Gastroesophageal sphincter (tissue), 4 donors: Measurements from ENCODE around the gene RAB3D. TPM values are rescaled to one million over a fixed set of nuclear protein-coding genes. Genes with fewer than 3 reads are reported as not detected.

Experiments used
- ATAC-seq: fragments of 150-250 bp; one replicate; pipeline ENCODE4 v1.9.1; 2016; ENCODE audit warnings: mild to moderate bottlenecking, moderate library complexity
- H3K27ac ChIP-seq, 4 donors: fragments of 200-600 bp; sonication (generic) in 3 of 4; 1 replicate in 3 of 4; 2 replicates in 1 of 4; pipeline ENCODE4 v1.5.1; 2016 to 2019
- H3K27me3 ChIP-seq: fragments of 200-600 bp; sonication (generic); one replicate; pipeline ENCODE4 v1.5.1; 2019
- H3K36me3 ChIP-seq, 2 donors: fragments of 200-600 bp; sonication (generic); one replicate each; pipeline ENCODE4 v1.5.1; 2019; ENCODE audit warnings: control low read depth in 1 of 2
- H3K4me1 ChIP-seq, 3 donors: fragments of 200-600 bp; sonication (generic); 1 replicate in 2 of 3; 2 replicates in 1 of 3; pipeline ENCODE4 v1.5.1; 2016 to 2019; ENCODE audit warnings: control low read depth in 2 of 3
- H3K4me3 ChIP-seq, 2 donors: fragments of 200-600 bp; sonication (generic); one replicate each; pipeline ENCODE4 v1.5.1; 2019; ENCODE audit warnings: mild to moderate bottlenecking in 1 of 2, moderate library complexity in 1 of 2
- H3K9me3 ChIP-seq, 3 donors: fragments of 200-600 bp; sonication (generic); one replicate each; pipeline ENCODE4 v1.5.1; 2017 to 2019; ENCODE audit warnings: control low read depth in 2 of 3
- CTCF ChIP-seq, 4 experiments: fragments of 200-600 bp in 2 of 4; fragments of 450-650 bp in 2 of 4; sonication (generic) in 1 of 4; IDR thresholded peaks; one replicate each; pipeline ENCODE4 v1.5.1; 2017 to 2019; ENCODE audit warnings: antibody characterized with exemption in 4 of 4, mild to moderate bottlenecking in 2 of 4, moderate library complexity in 2 of 4
- EP300 ChIP-seq: sonication (generic); formaldehyde crosslinking; IDR thresholded peaks from one replicate; pipeline ENCODE4 v1.6.1; 2017; ENCODE audit warnings: antibody characterized with exemption, mild to moderate bottlenecking
- POLR2A ChIP-seq, 2 donors: fragments of 450-650 bp; IDR thresholded peaks; one replicate each; pipeline ENCODE4 v1.6.1; 2017; ENCODE audit warnings: antibody characterized with exemption in 2 of 2, mild to moderate bottlenecking in 2 of 2, moderate library complexity in 1 of 2
- POLR2AphosphoS5 ChIP-seq: sonication (generic); formaldehyde crosslinking; IDR thresholded peaks from one replicate; pipeline ENCODE4 v1.6.1; 2017; ENCODE audit warnings: antibody characterized with exemption
- WGBS, 2 donors: methylation state at CpG; one replicate each; pipeline ENCODE4 v1.1.5; 2018; ENCODE audit warnings: low coverage in 1 of 2; 5-methylcytosine and 5-hydroxymethylcytosine counted together
- total RNA-seq, 4 donors: library from RNA; depleted of rRNA; stranded (reverse); fragments of >200 nt; gene quantifications; one replicate each; pipeline ENCODE4 v1.1.0, GENCODE V29; 2016

The RAB3D gene, protein sequence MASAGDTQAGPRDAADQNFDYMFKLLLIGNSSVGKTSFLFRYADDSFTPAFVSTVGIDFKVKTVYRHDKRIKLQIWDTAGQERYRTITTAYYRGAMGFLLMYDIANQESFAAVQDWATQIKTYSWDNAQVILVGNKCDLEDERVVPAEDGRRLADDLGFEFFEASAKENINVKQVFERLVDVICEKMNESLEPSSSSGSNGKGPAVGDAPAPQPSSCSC
- total RNA-seq = 10 to 100 TPM; 21.5 to 43.7 (median 28.0) TPM

GRCh38 chr19:11339254-11340098 lies at the start of gene RAB3D:
TSS of gene RAB3D (minus strand) at chr19:11339657. CDS start at chr19:11337399, 2,258 bp downstream.
- ATAC-seq = peak; percentile 95

DNA sequence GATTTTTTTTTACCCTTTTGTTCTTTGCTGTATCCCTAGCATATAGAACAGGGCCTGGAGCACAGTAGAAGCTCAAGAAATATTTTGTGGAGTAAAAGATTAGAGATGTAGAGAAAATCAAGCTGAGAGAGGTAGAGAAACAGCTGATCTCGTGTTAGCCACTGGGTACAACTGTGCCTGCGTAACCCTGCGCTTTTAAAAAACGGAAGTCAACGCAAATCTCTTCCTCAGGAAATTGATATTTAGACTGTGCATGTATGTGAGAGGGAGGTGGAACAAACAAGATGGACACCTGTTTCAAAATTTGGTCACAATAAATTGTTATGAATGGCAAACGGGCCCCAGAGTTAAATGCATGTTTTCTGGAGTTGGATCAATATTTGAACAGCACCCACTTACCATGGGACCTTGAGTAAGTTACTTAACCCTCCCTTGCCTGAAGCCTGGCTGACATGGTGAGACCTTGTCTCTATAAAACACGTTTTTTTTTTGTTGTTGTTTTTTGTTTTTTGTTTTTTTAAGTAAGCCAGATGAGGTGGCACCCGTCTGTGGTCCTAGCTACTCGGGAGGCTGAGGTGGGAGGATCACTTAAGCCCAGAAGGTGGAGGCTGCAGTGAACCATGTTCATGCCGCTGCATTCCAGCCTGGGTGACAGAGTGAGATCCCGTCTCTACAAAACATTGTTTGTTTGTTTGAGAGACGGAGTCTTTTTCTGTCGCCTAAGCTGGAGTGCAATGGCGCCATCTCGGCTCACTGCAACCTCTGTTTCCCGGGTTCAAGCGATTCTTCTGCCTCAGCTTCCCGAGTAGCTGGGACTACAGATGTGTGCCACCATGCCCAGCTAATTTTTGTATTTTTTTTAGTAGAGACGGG lies 47.9 kb upstream of the RAB3D start:
- 54 to 73% methylated on average over 7 to 19 of the region's 19 CpGs for WGBS, 2 donors
- H3K9me3 ChIP-seq = peaks cover 0 to 11% (median 0%) of the 10 kb centered on the region in 3 donors
- TF ChIP-seq POLR2A (IDR thresholded peaks at IDR 0.05) = no peak
- no peak for TF ChIP-seq CTCF (IDR thresholded peaks at IDR 0.05)
- TF ChIP-seq EP300 = no peak
- TF ChIP-seq POLR2AphosphoS5 = no peak
- H3K36me3 ChIP-seq = no peaks in the 10 kb centered on the region
- no peak overlapping the region for H3K4me3 ChIP-seq
- ATAC-seq = no peak
- H3K27ac ChIP-seq = no peak overlapping the region
- peaks cover 20% of the 10 kb centered on the region for H3K27me3 ChIP-seq
- H3K4me1 ChIP-seq = peaks cover 0 to 23% (median 16%) of the 10 kb centered on the region in 3 donors

More at GRCh38 chr19:11339254-11340098, at the start of gene RAB3D:
- no peaks in the 10 kb centered on the region for H3K9me3 ChIP-seq
- no peaks in the 10 kb centered on the region for H3K27me3 ChIP-seq
- H3K4me1 ChIP-seq = peaks cover 0 to 50% (median 19%) of the 10 kb centered on the region in 3 donors
- peaks cover 0 to 54% of the 10 kb centered on the region in 2 donors for H3K36me3 ChIP-seq
- peak within 1 kb of the TSS; percentile 67 to 81 for H3K4me3 ChIP-seq
- 3% methylated on average over 5 of the region's 53 CpGs; no CpG with 5 or more reads in 1 of the 2 donors for WGBS, 2 donors
- peak within 1 kb of the TSS; percentile 24 to 88 (median 84) for H3K27ac ChIP-seq
- TF ChIP-seq POLR2AphosphoS5 = peak; percentile 70
- peak in 1 of 4 experiments; percentile 12 for TF ChIP-seq CTCF (IDR thresholded peaks at IDR 0.05)
- no peak for TF ChIP-seq EP300
- peak; percentile 49 to 63 for TF ChIP-seq POLR2A (IDR thresholded peaks at IDR 0.05)

- peaks cover 30% of the 10 kb centered on the region for H3K27me3 ChIP-seq
- no peak for TF ChIP-seq CTCF (IDR thresholded peaks at IDR 0.05)
- H3K9me3 ChIP-seq = no peaks in the 10 kb centered on the region
- H3K4me3 ChIP-seq = no peak overlapping the region
- WGBS, 2 donors = 75 to 78% methylated on average over 4 to 5 of the region's 5 CpGs
- no peaks in the 10 kb centered on the region for H3K36me3 ChIP-seq
- no peak for ATAC-seq
- H3K27ac ChIP-seq = no peak overlapping the region
- peaks cover 0 to 49% (median 23%) of the 10 kb centered on the region in 3 donors for H3K4me1 ChIP-seq
Measured at GRCh38 chr19:11384778-11385129, 45.3 kb upstream of the RAB3D start.

DNA sequence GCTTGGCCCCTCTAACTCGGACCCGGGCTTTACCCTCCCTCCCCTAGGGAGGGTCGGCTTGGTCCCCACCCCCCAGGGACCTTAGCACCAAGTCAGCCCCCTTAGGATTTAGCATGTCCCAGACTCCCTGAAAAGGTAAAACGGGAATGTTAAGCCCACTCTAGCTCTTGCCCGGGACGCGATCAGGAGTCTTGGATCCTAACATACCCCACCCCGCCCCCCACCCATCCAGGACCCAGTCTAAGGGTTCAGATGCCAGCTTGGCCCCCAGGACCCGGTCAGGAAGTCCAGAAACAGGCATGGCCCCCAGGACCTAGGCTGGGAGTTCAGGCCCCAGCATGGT lies 44.2 kb upstream of the RAB3D start:
- H3K9me3 ChIP-seq = no peaks in the 10 kb centered on the region
- H3K36me3 ChIP-seq = no peaks in the 10 kb centered on the region
- WGBS, 2 donors = 0% methylated on average over 3 of the region's 9 CpGs; no CpG with 5 or more reads in 1 of the 2 donors
- TF ChIP-seq POLR2AphosphoS5 (no peak), EP300 (no peak), POLR2A (IDR thresholded peaks at IDR 0.05) (no peak), CTCF (IDR thresholded peaks at IDR 0.05) (no peak)
- peak overlapping the region in 1 of 2 donors; percentile 40 for H3K4me3 ChIP-seq
- H3K4me1 ChIP-seq = peaks cover 0 to 59% (median 23%) of the 10 kb centered on the region in 3 donors
- H3K27me3 ChIP-seq = peaks cover 30% of the 10 kb centered on the region
- ATAC-seq = no peak
- peak overlapping the region in 1 of 4 donors; percentile 40 for H3K27ac ChIP-seq
